ENCODE measurements around the gene NUP205.

The NUP205 gene

GRCh38 chr7:135518748-135519147, 39.0 kb upstream of the NUP205 start:
- TF ChIP-seq SIN3A (IDR thresholded peaks at IDR 0.05; ENCODE audit: borderline replicate concordance, insufficient read depth, low read length) (no peak), POLR2AphosphoS5 (IDR thresholded peaks at IDR 0.05; ENCODE audit: low read depth, low read length) (no peak), TAF1 (IDR thresholded peaks at IDR 0.05; ENCODE audit: borderline replicate concordance, insufficient read depth, low read length) (no peak)
- TF ChIP-seq, protein P1, sequence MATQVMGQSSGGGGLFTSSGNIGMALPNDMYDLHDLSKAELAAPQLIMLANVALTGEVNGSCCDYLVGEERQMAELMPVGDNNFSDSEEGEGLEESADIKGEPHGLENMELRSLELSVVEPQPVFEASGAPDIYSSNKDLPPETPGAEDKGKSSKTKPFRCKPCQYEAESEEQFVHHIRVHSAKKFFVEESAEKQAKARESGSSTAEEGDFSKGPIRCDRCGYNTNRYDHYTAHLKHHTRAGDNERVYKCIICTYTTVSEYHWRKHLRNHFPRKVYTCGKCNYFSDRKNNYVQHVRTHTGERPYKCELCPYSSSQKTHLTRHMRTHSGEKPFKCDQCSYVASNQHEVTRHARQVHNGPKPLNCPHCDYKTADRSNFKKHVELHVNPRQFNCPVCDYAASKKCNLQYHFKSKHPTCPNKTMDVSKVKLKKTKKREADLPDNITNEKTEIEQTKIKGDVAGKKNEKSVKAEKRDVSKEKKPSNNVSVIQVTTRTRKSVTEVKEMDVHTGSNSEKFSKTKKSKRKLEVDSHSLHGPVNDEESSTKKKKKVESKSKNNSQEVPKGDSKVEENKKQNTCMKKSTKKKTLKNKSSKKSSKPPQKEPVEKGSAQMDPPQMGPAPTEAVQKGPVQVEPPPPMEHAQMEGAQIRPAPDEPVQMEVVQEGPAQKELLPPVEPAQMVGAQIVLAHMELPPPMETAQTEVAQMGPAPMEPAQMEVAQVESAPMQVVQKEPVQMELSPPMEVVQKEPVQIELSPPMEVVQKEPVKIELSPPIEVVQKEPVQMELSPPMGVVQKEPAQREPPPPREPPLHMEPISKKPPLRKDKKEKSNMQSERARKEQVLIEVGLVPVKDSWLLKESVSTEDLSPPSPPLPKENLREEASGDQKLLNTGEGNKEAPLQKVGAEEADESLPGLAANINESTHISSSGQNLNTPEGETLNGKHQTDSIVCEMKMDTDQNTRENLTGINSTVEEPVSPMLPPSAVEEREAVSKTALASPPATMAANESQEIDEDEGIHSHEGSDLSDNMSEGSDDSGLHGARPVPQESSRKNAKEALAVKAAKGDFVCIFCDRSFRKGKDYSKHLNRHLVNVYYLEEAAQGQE (IDR thresholded peaks at IDR 0.05; ENCODE audit: insufficient read depth in 1 of 2, low read depth in 2 of 2, low read length in 2 of 2) = no peak

GRCh38 chr7:135519233-135519688, 38.5 kb upstream of the NUP205 start:
- no peak for TF ChIP-seq SIN3A (IDR thresholded peaks at IDR 0.05; ENCODE audit: borderline replicate concordance, insufficient read depth, low read length)
- TF ChIP-seq POLR2AphosphoS5 (IDR thresholded peaks at IDR 0.05; ENCODE audit: low read depth, low read length) = no peak
- TF ChIP-seq, protein P1 (IDR thresholded peaks at IDR 0.05; ENCODE audit: insufficient read depth in 1 of 2, low read depth in 2 of 2, low read length in 2 of 2) = no peak
- no peak for TF ChIP-seq TAF1 (IDR thresholded peaks at IDR 0.05; ENCODE audit: borderline replicate concordance, insufficient read depth, low read length)
- TF ChIP-seq FOXP2 (optimal IDR thresholded peaks at IDR 0.05; ENCODE audit: borderline replicate concordance, extremely low read depth, extremely low read length, insufficient read depth) = no peak

DNA sequence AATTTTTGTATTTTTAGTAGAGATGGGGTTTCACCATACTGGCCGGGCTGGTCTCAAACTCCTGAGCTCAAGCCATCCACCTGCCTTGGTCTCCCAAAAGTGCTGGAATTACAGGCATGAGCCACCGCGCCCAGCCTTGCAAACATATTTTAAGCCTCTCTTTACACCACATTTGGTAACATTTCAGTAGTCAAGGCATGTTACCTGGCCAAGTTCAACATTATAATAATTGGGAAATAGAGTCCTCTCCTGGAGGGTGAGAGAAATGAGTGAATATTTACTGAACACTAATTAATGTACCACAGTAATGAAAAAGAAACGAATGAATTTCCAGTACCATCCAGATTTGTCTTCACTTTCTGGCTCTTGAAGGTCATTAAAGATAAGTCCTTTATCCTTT, 37.8 kb upstream of the NUP205 start:
- TF ChIP-seq TAF1 (IDR thresholded peaks at IDR 0.05; ENCODE audit: borderline replicate concordance, insufficient read depth, low read length) = no peak
- TF ChIP-seq, protein P1 (IDR thresholded peaks at IDR 0.05; ENCODE audit: insufficient read depth in 1 of 2, low read depth in 2 of 2, low read length in 2 of 2) = no peak
- TF ChIP-seq POLR2AphosphoS5 (IDR thresholded peaks at IDR 0.05; ENCODE audit: low read depth, low read length) = no peak
- no peak for TF ChIP-seq SIN3A (IDR thresholded peaks at IDR 0.05; ENCODE audit: borderline replicate concordance, insufficient read depth, low read length)
- no peak for TF ChIP-seq FOXP2 (optimal IDR thresholded peaks at IDR 0.05; ENCODE audit: borderline replicate concordance, extremely low read depth, extremely low read length, insufficient read depth)

- TF ChIP-seq, protein P1 (IDR thresholded peaks at IDR 0.05; ENCODE audit: insufficient read depth in 1 of 2, low read depth in 2 of 2, low read length in 2 of 2) = no peak
- TF ChIP-seq SIN3A (IDR thresholded peaks at IDR 0.05; ENCODE audit: borderline replicate concordance, insufficient read depth, low read length) = no peak
- no peak for TF ChIP-seq FOXP2 (optimal IDR thresholded peaks at IDR 0.05; ENCODE audit: borderline replicate concordance, extremely low read depth, extremely low read length, insufficient read depth)
- no peak for TF ChIP-seq POLR2AphosphoS5 (IDR thresholded peaks at IDR 0.05; ENCODE audit: low read depth, low read length)
- TF ChIP-seq TAF1 (IDR thresholded peaks at IDR 0.05; ENCODE audit: borderline replicate concordance, insufficient read depth, low read length) = no peak
Measured at GRCh38 chr7:135522509-135522908, 35.2 kb upstream of the NUP205 start.

- TF ChIP-seq POLR2AphosphoS5 (IDR thresholded peaks at IDR 0.05; ENCODE audit: low read depth, low read length) = no peak
- no peak for TF ChIP-seq SIN3A (IDR thresholded peaks at IDR 0.05; ENCODE audit: borderline replicate concordance, insufficient read depth, low read length)
- TF ChIP-seq, protein P1 (IDR thresholded peaks at IDR 0.05; ENCODE audit: insufficient read depth in 1 of 2, low read depth in 2 of 2, low read length in 2 of 2) = no peak
- no peak for TF ChIP-seq FOXP2 (optimal IDR thresholded peaks at IDR 0.05; ENCODE audit: borderline replicate concordance, extremely low read depth, extremely low read length, insufficient read depth)
- no peak for TF ChIP-seq TAF1 (IDR thresholded peaks at IDR 0.05; ENCODE audit: borderline replicate concordance, insufficient read depth, low read length)
Measured at GRCh38 chr7:135523146-135523545, 34.6 kb upstream of the NUP205 start.
